GM19328 (cell line): ENCODE results near the gene UBE2Q2.

Experiments
- ATAC-seq: cut with Tn5 transposase; IDR thresholded peaks from one replicate; pipeline ENCODE4 v1.9.1; 2021; ENCODE audit warnings: mild to moderate bottlenecking, moderate library complexity; ENCODE audit not compliant: unreplicated experiment

Gene UBE2Q2

DNA sequence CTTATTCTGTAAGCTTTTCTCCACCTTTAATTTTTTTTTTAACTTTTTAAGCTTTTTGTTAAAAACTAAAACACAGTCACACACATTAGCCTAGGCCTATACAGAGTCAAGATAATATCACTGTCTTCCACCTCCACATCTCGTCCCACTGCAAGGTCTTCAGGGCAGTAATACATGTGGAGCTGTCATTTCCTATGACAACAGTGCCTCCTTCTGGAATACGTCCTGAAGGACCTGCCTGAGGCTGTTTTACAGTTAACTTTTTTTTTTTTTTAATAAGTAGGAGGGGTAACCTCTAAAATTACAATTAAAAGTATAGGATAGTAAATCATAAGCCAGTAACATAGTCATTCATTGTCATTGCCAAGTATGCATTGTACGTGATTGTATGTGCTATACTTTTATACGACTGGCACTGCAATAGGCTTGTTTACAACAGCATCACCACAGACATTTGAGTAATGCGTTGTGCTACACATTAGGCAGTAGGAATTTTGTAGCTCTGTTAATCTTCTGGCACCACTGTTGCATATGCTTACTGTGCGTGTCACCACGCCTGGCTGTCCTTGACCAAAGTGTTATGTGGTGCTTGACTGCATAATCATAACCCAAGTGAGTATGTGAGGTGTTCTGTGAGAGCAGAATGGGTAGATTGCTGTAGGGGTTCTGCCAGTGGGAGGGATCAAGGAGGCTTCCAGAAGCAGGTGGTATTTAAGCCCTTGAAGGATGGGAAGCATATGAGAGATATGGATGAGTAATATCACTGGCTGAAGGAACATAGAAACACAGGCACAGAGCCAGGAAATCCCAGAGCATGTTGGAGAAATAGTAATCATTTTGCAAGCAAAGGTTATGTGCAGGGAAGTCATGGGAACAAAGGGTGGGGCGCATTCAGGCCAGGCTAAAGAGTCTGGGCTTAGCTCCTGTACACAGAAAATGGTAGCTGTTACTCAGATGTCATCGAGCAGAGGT is 78.8 kb downstream of the UBE2Q2 start:
- ATAC-seq, result no peak

DNA sequence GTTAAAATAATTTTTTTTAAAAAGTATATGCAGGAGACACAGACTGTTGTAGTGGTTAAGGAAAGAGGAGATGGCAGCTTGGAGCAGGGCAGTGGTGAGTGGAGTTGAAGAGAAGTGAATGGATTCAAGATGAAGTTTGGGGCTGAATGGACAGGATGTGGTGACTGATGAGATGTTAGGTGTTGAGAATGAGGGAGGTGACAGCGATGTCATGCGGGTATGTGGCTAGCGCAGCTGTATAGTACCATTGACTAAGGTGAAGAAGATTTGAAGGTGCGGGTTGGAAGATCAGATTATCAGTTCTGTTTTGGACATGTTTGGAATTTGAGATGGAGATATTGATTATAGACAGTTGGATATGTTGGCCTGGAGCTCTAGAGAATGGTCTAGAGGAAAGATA is 80.5 kb downstream of the UBE2Q2 start:
- no peak for ATAC-seq

DNA sequence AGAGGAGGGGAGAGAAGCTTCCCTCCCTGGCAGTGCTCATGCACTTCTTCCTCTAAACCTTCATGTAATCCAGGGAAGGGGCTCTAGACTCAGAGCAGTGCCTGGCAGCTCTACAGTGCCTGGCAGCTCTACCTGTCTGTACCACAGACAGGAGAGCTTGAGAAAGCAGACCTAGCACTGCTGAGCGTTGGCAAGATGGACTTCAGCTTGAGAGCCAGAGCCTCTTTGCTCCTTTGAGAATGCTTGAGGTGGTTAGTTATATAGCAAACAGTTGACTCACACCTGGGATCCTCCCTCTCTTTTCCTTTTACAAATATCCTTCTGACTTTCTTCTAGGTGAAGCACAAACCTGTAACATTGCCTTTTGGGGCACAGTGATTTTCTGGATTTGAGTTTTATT is 81.3 kb downstream of the UBE2Q2 start:
- no peak for ATAC-seq

DNA sequence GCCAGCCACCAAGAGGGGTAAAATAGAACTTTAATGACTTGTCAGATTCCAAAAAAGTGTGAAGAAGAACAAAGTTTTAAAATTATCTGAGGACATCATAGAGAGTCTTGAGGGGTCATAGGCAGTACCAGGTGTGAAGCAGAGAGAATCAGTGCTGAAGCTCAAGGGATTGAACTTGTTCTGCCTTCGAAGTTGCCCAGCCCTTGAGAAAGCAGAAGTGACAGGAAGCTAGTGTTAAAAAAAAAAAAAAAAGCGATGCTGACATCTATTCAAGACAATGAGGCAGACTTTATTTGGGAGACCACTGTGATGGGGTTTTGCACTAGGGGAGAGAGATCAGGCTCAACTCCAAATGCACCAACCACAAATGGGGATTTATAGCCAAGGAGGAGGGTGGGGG is 82.2 kb downstream of the UBE2Q2 start:
- ATAC-seq, result no peak

DNA sequence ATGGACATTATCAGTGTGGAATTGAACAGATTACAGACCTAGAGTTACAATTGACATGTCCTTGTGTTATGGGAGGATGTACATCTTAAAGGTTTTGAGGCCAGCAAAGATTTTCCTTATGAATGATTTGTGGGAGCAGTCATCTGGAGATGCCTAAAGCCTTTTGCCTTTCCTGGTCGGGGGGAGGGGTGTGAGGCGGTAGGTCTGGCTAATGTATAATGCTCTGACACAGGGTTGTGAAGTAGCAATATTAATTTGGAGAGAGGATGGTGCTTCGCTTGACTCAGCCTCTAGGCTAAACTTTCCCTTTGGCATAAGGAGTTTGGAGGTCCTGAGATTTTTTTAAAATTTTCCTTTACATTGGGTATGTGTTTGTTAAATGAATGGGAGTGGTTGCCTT is 83.7 kb downstream of the UBE2Q2 start:
- ATAC-seq, result no peak

DNA sequence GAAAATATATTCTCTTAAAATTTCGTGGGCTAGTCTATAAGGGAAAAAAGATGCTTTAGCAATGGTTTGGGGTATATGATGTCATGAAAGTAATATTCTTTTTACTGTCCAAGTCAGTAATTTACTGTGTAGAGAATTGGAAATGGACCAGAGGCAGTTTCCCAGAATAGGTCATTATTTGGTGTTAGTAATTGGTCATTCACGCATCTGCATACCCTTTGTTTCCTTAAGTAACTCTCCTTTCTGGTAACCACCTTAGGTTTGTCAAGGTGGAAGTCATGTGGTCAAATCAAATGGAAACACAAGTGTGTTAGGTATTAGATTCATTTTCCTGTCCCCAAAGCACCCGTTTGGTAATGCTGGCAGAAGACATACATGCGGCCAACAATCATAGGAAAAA is 84.4 kb downstream of the UBE2Q2 start:
- ATAC-seq, result no peak

DNA sequence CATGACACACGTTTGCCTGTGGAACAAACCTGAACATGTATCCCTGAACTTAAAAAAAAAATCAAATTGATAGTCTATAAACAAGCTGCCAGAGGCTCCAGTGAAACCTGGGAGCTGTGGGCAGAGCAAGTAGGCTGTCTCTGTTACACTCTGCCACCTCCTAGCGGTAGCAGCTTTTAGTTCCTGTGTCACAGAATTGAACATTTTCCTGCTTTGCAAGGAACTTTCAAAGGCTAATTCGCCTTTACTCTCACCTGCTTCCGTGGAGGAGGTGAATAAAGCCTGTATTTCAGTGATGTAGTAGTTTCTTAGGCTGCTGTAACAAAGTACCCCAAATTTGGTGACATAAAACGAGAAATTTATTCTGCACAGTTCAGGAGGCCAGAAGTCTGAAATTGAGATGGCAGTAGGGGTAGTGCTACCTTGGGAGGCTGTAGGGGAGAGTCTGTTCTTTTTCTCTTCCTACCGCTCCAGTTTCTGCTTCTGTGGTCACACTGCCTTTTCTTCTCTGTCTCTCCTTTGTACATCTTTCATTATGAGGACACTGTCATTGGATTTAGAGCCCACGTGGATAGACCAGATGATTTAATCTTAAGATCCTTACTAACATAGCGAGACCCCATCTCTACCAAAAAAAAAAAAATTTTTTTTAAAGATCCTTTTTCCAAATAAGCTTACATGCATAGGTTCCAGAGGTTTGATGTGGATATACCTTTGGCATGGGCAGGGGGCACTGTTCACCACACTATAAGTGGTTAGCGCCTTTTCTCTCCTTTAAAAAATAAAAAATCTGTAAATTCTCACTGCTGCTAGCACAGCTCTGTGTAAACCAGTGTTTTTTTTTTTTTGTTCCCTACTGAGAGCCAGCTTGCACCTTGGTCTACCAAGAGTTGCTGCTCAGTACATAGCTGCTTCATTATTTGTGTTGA is 85.7 kb downstream of the UBE2Q2 start:
- ATAC-seq, result no peak

DNA sequence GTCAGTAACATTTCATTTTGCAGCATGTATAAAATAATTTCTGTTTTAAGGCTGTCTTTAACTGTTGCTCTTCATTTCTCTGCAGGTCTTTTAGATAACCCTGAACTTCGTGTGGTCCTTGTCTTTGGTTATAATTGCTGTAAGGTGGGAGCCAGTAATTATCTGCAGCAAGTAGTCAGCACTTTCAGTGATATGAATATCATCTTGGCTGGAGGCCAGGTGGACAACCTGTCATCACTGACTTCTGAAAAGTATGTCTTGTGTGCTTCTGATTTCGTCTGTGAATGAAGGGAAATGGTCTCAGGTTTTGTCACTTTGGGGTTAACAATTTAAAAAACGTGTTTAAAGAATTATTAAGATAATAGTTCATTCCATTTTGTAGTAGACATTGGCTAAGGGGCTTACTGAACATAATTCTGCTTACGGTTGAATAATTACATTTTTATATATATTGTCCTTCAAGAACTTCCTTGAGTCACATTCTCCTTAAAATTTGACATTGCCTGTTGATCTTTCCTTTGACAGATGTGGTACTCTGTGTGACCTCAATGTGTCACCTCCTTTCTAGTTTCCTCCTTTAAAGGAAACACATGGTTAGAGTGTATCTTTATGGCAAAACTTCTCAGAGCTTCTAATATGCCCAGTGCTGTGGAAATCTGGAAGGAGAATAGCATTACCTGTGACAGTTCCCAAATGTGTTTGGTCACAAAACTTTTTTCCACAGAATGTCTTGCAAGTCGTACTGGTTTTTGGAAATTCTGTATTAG is 86.7 kb downstream of the UBE2Q2 start:
- no peak for ATAC-seq

DNA sequence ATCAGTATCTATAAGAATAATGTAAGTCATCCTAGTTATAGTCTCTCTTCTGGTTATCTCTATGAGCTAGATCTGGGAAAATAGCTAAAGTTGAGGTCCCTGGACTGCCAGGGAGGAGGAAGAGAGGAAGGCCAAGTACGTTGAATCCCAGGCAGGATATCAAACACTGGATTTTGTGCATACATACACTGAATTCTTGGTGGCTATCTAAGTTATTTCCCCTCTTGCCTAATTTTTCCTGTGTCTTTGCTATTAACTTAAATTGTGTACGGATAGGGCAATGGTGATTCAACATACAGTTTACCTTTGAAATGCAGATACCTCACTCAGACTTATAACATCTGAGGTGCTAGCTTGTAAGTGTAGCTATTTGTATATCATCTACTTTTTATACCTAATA is 87.6 kb downstream of the UBE2Q2 start:
- ATAC-seq, result no peak

DNA sequence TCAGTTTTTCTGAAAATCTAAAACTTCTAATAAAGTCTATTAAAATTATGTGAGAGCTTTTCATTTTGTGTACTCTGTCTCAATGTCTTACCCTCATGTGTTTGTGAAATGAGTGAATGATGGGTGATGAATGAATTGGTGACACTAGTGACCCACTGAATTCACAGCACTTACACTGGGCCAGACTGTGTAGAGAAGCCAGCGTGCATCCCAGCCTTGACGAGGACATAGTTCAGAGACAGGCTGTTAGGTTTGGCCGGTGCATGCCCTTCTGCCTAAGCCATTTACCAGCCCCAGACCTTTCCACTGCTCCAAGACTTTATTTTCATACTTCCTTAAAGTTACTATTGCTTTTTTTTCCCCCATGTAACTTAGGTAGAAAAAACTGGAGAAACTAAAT is 99.2 kb downstream of the UBE2Q2 start:
- no peak for ATAC-seq

DNA sequence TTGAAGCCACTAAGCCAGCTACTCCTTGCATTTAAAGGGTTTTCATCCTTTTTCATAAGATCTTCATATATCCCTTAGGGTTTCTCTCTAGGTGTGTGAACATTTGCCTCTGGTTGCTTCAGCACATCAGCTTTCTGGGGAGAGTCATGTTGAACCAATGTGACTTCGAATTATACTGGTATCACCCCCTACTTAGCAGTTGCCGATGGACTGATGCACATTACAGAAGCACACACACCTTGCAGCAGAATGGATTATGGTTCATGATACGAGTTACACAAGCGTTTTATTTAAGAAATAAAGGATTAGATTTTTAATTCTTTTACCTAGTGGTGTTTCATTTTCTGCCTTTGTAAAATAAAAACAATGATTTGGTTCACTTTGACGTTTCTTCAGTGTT is 100.0 kb downstream of the UBE2Q2 start:
- ATAC-seq, result no peak

DNA sequence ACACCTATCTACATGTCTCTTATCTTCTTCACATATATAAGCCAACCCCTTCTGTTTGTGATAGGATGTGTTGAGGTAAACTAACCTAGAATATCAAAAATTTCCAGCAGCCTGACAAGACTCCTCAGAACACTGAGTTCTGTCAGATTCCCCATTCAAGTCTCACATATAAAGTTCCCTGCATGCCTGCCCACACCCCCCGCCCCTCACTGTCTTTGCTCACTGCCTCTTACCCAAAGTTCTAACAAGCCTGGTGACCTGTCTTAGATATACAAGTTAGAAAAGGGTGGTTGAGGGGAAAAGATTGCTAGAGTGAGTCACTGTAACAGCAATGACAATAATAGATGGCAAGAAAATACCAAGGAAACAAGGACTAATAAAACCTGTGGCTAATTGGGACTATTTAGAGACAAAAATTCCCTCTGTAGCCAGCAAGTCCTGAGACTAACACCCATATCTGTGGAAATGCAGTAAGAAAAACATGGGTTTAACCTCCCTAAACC is 100.5 kb downstream of the UBE2Q2 start:
- no peak for ATAC-seq

DNA sequence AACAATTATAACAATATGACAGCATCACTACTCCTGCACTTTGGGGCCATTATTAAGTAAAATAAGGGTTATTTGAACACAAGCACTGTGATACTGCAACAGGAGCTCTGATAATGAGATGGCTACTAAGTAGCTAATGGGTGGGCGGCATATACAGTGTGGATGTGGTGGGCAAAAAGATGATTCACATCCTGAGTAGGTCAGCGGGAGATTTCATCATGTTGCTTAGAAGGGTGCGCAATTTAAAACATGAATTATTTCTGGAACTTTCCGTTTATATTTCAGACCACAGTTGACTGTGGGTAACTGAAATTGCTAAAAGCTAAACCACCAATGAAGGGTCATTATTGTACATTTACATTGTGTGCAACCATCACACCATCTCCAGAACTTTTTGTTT is 102.7 kb downstream of the UBE2Q2 start:
- no peak for ATAC-seq

DNA sequence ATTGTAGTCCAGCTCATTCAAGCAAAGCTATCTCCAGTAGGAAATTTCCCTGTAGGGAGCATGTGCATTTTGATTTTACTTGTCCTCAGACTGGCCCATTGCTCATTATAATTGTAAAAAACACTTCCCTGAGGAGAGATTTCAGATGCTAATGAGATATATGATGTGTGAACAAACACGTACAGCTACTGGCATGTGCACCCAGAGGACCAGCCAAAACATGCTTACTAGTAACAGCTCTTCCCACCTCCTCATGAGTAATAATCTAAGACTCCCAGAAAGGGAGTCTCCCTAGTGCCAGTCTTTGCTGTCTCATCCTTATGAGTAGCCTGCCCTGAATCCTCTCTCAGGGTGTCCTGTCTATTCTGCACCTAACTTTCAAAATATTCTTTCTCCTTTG is 103.8 kb downstream of the UBE2Q2 start:
- no peak for ATAC-seq

DNA sequence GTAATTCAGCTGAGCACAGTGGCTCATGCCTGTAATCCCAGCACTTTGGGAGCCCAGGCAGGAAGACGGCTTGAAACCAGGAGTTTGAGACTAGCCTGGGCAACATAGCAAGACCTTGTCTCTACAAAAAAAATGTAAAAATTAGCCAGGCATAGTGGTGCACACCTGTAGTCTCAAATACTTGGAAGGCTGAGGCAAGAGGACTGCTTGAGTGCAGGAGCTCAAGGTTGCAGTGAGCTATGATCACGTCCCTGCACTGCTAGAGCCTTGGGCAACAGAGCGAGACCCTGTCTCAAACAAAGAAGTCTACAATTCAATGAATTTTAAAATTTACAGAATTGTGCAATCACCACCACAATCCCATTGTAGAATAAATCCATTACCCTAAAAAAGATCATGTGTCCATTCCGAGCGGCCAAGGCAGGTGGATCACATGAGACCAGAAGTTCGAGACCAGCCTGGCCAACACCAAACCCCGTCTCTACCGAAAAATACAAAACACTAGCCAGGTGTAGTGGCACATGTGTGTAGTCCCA is 105.6 kb downstream of the UBE2Q2 start:
- no peak for ATAC-seq
